K562 (cell line): ENCODE data around the gene JAKMIP2. TPM values are rescaled to one million over a fixed set of nuclear protein-coding genes. Genes with fewer than 3 reads are reported as not detected.

Source experiments
- ATAC-seq: fragments of 200-7000 bp; cut with Tn5 transposase; 3 replicates; pipeline ENCODE4 v1.9.1; 2020; ENCODE audit warnings: moderate library complexity
- BruUV-seq: library from RNA; stranded (reverse); fragments of 400-500 nt; replicated peaks from 2 replicates; lab custom pipeline; 2021; lab: Mats Ljungman, UMichigan
- CTCF ChIA-PET: fragments of 300-600 bp; formaldehyde crosslinking; extraction: SDS; loops from one replicate; lab custom pipeline; 2021; ENCODE audit warnings: low intra/inter-chr PET ratio; lab: Yijun Ruan, JAX
- POLR2A ChIA-PET: fragments of 300-600, 350-650 bp; sonication (Branson Sonifier 250); formaldehyde crosslinking; extraction: SDS; loops from one replicate; lab custom pipeline; 2021; ENCODE audit warnings: antibody characterized with exemption, inconsistent platforms; lab: Yijun Ruan, JAX
- DNase-seq, 4 experiments: peaks; one replicate each; pipeline versions ENCODE4 v3.0.0 to v3.0.0-alpha.2; 2011 to 2018; ENCODE audit warnings: low spot score in 3 of 4, mixed read lengths in 3 of 4; ENCODE audit errors: extremely low read depth in 1 of 4
- FAIRE-seq: peaks from 2 replicates; lab custom pipeline; 2011; peaks lifted over from hg19 to GRCh38; lab: Jason Lieb, UNC
- H2AFZ ChIP-seq: 2 replicates; pipeline ENCODE4 v1.6.0; 2011; ENCODE audit warnings: low read depth, low read length, control low read depth, inconsistent platforms
- H3K27ac ChIP-seq: fragments of 200-600 bp; 3 replicates; pipeline ENCODE4 v1.8.0; 2011; ENCODE audit warnings: low read depth, mild to moderate bottlenecking, control low read depth, inconsistent platforms, low read length, moderate library complexity, mixed read lengths; ENCODE audit errors: extremely low read depth
- H3K27me3 ChIP-seq, 2 experiments: fragments of 300-600 bp in 1 of 2; 2 replicates in 1 of 2; 3 replicates in 1 of 2; pipeline versions ENCODE4 v1.6.0 to v1.8.0; 2011; ENCODE audit warnings: inconsistent platforms in 2 of 2, low read length in 2 of 2, mild to moderate bottlenecking in 1 of 2, mixed read lengths in 1 of 2, moderate library complexity in 1 of 2; ENCODE audit not compliant: control insufficient read depth in 2 of 2, insufficient read depth in 2 of 2
- H3K36me3 ChIP-seq: fragments of 300-600 bp; 3 replicates; pipeline ENCODE4 v1.8.0; 2011; ENCODE audit warnings: mild to moderate bottlenecking, low read length, inconsistent platforms; ENCODE audit not compliant: control insufficient read depth, insufficient read depth
- H3K4me1 ChIP-seq, 2 experiments: fragments of 200-600 bp in 1 of 2; replicated peaks in 1 of 2; 2 replicates in 1 of 2; 3 replicates in 1 of 2; pipeline versions ENCODE4 v1.5.1 to v1.8.0; 2011; ENCODE audit warnings: inconsistent platforms in 2 of 2, low read length in 2 of 2, mild to moderate bottlenecking in 1 of 2, mixed read lengths in 1 of 2, moderate library complexity in 1 of 2; ENCODE audit not compliant: control insufficient read depth in 2 of 2, insufficient read depth in 2 of 2
- H3K4me2 ChIP-seq: 2 replicates; pipeline ENCODE4 v1.6.1; 2011; ENCODE audit warnings: low read length, control low read depth, inconsistent platforms, mixed read lengths; ENCODE audit not compliant: insufficient read depth
- H3K4me3 ChIP-seq: fragments of 200-600 bp; sonication (generic), shearing (Covaris generic); 2 replicates; pipeline ENCODE4 v1.5.1; 2016; ENCODE audit warnings: control low read depth, inconsistent platforms
- H3K79me2 ChIP-seq: fragments of 200-600 bp; 3 replicates; pipeline ENCODE4 v1.8.0; 2011; ENCODE audit warnings: low read length, inconsistent platforms; ENCODE audit not compliant: control insufficient read depth, insufficient read depth
- H3K9ac ChIP-seq, 2 experiments: 2 replicates each; pipeline versions ENCODE4 v1.6.0 to v1.6.1; 2011; ENCODE audit warnings: low read depth in 2 of 2, low read length in 2 of 2, control low read depth in 1 of 2, inconsistent platforms in 1 of 2, mild to moderate bottlenecking in 1 of 2, mixed read lengths in 1 of 2; ENCODE audit not compliant: insufficient read depth in 1 of 2
- H3K9me1 ChIP-seq: one replicate; pipeline ENCODE4 v1.6.0; 2011; ENCODE audit warnings: inconsistent platforms, mild to moderate bottlenecking, low read length, moderate library complexity; ENCODE audit not compliant: control insufficient read depth, insufficient read depth
- H3K9me3 ChIP-seq: replicated peaks from 2 replicates; pipeline ENCODE4 v1.5.1; 2011; ENCODE audit warnings: low read depth, low read length, inconsistent platforms; ENCODE audit not compliant: control insufficient read depth, insufficient read depth
- H4K20me1 ChIP-seq: replicated peaks from 2 replicates; pipeline ENCODE4 v1.6.1; 2011; ENCODE audit warnings: low read length, inconsistent platforms, mixed read lengths; ENCODE audit not compliant: control insufficient read depth, insufficient read depth
- CTCF ChIP-seq, 3 experiments: IDR thresholded peaks in 2 of 3; conservative IDR thresholded peaks in 1 of 3; 2 replicates each; pipeline ENCODE4 v1.5.1; 2011 to 2012; ENCODE audit warnings: low read length in 3 of 3, mild to moderate bottlenecking in 3 of 3, control low read depth in 2 of 3, improper control_type of control experiment in 1 of 3, inconsistent platforms in 1 of 3, low read depth in 1 of 3, mixed read lengths in 1 of 3, moderate library complexity in 1 of 3; ENCODE audit not compliant: insufficient read depth in 2 of 3
- MAFG ChIP-seq: fragments of 450-650 bp; conservative IDR thresholded peaks from 2 replicates; pipeline ENCODE4 v1.6.1; 2016; ENCODE audit warnings: missing genetic modification characterization, missing compliant biosample characterization
- RAD21 ChIP-seq, 2 experiments: fragments of 250-450 bp in 1 of 2; fragments of 450-650 bp in 1 of 2; sonication (Bioruptor Pico) in 1 of 2; formaldehyde crosslinking in 1 of 2; IDR thresholded peaks in 1 of 2; conservative IDR thresholded peaks in 1 of 2; 2 replicates each; pipeline versions ENCODE4 v1.4.0 to v1.8.0; 2020 to 2022; ENCODE audit warnings: mild to moderate bottlenecking in 2 of 2, moderate library complexity in 1 of 2
- WGBS: fragments of 100-300 bp; shearing (Covaris generic); methylation state at CpG from one replicate; pipeline ENCODE4 v1.1.6; 2016; ENCODE audit warnings: low coverage, mixed read lengths; ENCODE audit not compliant: insufficient coverage; ENCODE audit errors: missing lambda C conversion rate; 5-methylcytosine and 5-hydroxymethylcytosine counted together
- in situ Hi-C: fragments of 300-500 bp; cut with MboI; formaldehyde crosslinking; loops from 4 replicates; pipeline ENCODE4 v1.15.0; 2018; ENCODE audit warnings: inconsistent platforms, mixed read lengths
- intact Hi-C: fragments of 100-400 bp; cut with micrococcal nuclease; formaldehyde crosslinking; loops from 2 replicates; pipeline ENCODE4 v1.14.2; 2022
- polyA plus RNA-seq, 8 experiments: library from polyadenylated mRNA; depleted of rRNA in 4 of 8; stranded (reverse) in 5 of 8; unstranded in 3 of 8; fragments of >200 nt; fragmentation: Nextera tagmentation in 2 of 8; fragmentation: Illumina TruSeq in 1 of 8; extraction: Ambion mirVana in 2 of 8; extraction: Trizol in 1 of 8; gene quantifications; 2 replicates each; pipeline versions ENCODE4 v1.2.1 to v1.2.3, GENCODE V29; 2011 to 2014; ENCODE audit warnings: inconsistent platforms in 1 of 8, missing spikeins in 1 of 8
- total RNA-seq, 7 experiments: library from RNA; depleted of rRNA in 6 of 7; stranded (reverse); fragments of >200 nt in 6 of 7; fragmentation: Illumina TruSeq in 2 of 7; extraction: Trizol in 2 of 7; gene quantifications; 2 replicates each; pipeline versions ENCODE4 v1.2.1 to v1.2.3, GENCODE V29; 2011 to 2021; ENCODE audit warnings: low replicate concordance in 1 of 7

Gene JAKMIP2
- total and polyA plus RNA-seq, 9 of the 15 experiments (the other 6 are each of a cell fraction or from before 2014, with no cell fraction given): not detected

GRCh38 chr5:147578228-147579024 lies 204.1 kb downstream of the JAKMIP2 start:
- H2AFZ ChIP-seq: no peak overlapping the region
- no peak overlapping the region for H3K27ac ChIP-seq
- ChIA-PET CTCF (interaction anchor here (0.7 kb wide), 1 partner anchor 1562 kb away, joined by 5 read pairs; no protein-coding TSS in a partner anchor), POLR2A (no interaction called here)
- H4K20me1 ChIP-seq: no peaks in the 10 kb centered on the region
- H3K4me1 ChIP-seq: no peaks in the 10 kb centered on the region
- H3K79me2 ChIP-seq: no peaks in the 10 kb centered on the region
- no peak overlapping the region for H3K4me2 ChIP-seq
- no peaks in the 10 kb centered on the region for H3K36me3 ChIP-seq
- no peak overlapping the region for H3K9ac ChIP-seq
- no TSS peak for BruUV-seq
- no peak overlapping the region for H3K4me3 ChIP-seq
- in situ Hi-C loops: no loop called here
- no peaks in the 10 kb centered on the region for H3K9me3 ChIP-seq
- peak in 3 of 4 experiments; percentile 10 to 13 (median 10) for DNase-seq
- ATAC-seq: no peak
- TF ChIP-seq MAFG (tag) (no peak), CTCF (IDR thresholded peaks at IDR 0.05 in 2 of 3, conservative IDR thresholded peaks at IDR 0.05 in 1 of 3; ENCODE audit: insufficient read depth in 2 of 3, low read depth in 1 of 3, low read length in 3 of 3) (peak in 1 of 3 experiments; percentile 36; a peak in 3 of 6 replicates), RAD21 (CRISPR knock-in tag; conservative IDR thresholded peaks at IDR 0.05 in 1 of 2, IDR thresholded peaks at IDR 0.05 in 1 of 2) (peak in 1 of 2 experiments; percentile 49; a peak in 1 of 4 replicates)
- H3K27me3 ChIP-seq: no peaks in the 10 kb centered on the region
- no peak for FAIRE-seq
- intact Hi-C loops: loop anchor here (5.0 kb wide), 2 partner anchors 121 to 1036 kb away; no protein-coding TSS in a partner anchor
- H3K9me1 ChIP-seq: no peaks in the 10 kb centered on the region
- WGBS: 2% methylated on average over 8 of the region's 8 CpGs
